SK-N-SH (cell line): ENCODE results near the gene UBTD1. TPM values are rescaled to one million over a fixed set of nuclear protein-coding genes. Genes with fewer than 3 reads are reported as not detected.

Experiments used
- CTCF ChIA-PET: fragments of 300-600, 350-600 bp; formaldehyde crosslinking; extraction: SDS; loops from one replicate; lab custom pipeline; 2021; lab: Yijun Ruan, JAX
- POLR2A ChIA-PET: fragments of 350-600 bp; sonication (Branson Sonifier 250); formaldehyde crosslinking; extraction: SDS; loops from one replicate; lab custom pipeline; 2020; ENCODE audit warnings: antibody characterized with exemption, inconsistent platforms; lab: Yijun Ruan, JAX
- DNase-seq: peaks from one replicate; pipeline ENCODE4 v3.0.0; 2012
- H2AFZ ChIP-seq: fragments of 200-600 bp; sonication (generic); 2 replicates; pipeline ENCODE4 v1.8.1; 2016; ENCODE audit warnings: antibody characterized with exemption, mild to moderate bottlenecking, low read depth
- H3F3A ChIP-seq: fragments of 200-600 bp; sonication (generic); replicated peaks from 2 replicates; pipeline ENCODE3; 2016; ENCODE audit warnings: antibody characterized with exemption, mild to moderate bottlenecking; ENCODE audit not compliant: insufficient read depth
- H3K27ac ChIP-seq, 2 experiments: fragments of 200-500 bp in 1 of 2; fragments of 200-600 bp in 1 of 2; sonication (Bioruptor generic) in 1 of 2; sonication (generic), shearing (Covaris generic) in 1 of 2; 2 replicates each; pipeline versions ENCODE4 v1.5.1 to v1.6.1; 2014 to 2016; ENCODE audit warnings: low read depth in 2 of 2, inconsistent platforms in 1 of 2, low read length in 1 of 2, mild to moderate bottlenecking in 1 of 2, mixed read lengths in 1 of 2
- H3K27me3 ChIP-seq: fragments of 200-600 bp; sonication (generic), shearing (Covaris generic); 2 replicates; pipeline ENCODE4 v1.6.1; 2016; ENCODE audit warnings: mixed run types; ENCODE audit not compliant: insufficient read depth
- H3K36me3 ChIP-seq, 2 experiments: fragments of 200-500 bp in 1 of 2; fragments of 200-600 bp in 1 of 2; sonication (Bioruptor generic) in 1 of 2; sonication (generic) in 1 of 2; replicated peaks in 1 of 2; 2 replicates each; pipeline versions ENCODE3 to v1.5.1; 2014 to 2016; ENCODE audit warnings: low read length in 1 of 2, mild to moderate bottlenecking in 1 of 2; ENCODE audit not compliant: insufficient read depth in 2 of 2, control insufficient read depth in 1 of 2
- H3K4me1 ChIP-seq, 2 experiments: fragments of 200-500 bp in 1 of 2; fragments of 200-600 bp in 1 of 2; sonication (Bioruptor generic) in 1 of 2; sonication (generic), shearing (Covaris generic) in 1 of 2; 2 replicates each; pipeline versions ENCODE4 v1.5.1 to v1.6.1; 2014 to 2016; ENCODE audit warnings: low read depth in 1 of 2, low read length in 1 of 2, mixed run types in 1 of 2; ENCODE audit not compliant: insufficient read depth in 2 of 2, control insufficient read depth in 1 of 2
- H3K4me2 ChIP-seq: fragments of 200-600 bp; sonication (generic), shearing (Covaris generic); 2 replicates; pipeline ENCODE4 v1.6.1; 2017; ENCODE audit warnings: mixed run types
- H3K4me3 ChIP-seq, 2 experiments: fragments of 200-500 bp in 1 of 2; fragments of 200-600 bp in 1 of 2; sonication (Bioruptor generic) in 1 of 2; sonication (generic), shearing (Covaris generic) in 1 of 2; 2 replicates each; pipeline versions ENCODE4 v1.5.1 to v1.8.1; 2014 to 2016; ENCODE audit warnings: low read depth in 2 of 2, inconsistent platforms in 1 of 2, low read length in 1 of 2, mild to moderate bottlenecking in 1 of 2, mixed read lengths in 1 of 2, moderate library complexity in 1 of 2
- H3K79me2 ChIP-seq: fragments of 200-600 bp; sonication (generic); 2 replicates; pipeline ENCODE4 v1.8.1; 2017; ENCODE audit warnings: mild to moderate bottlenecking; ENCODE audit not compliant: insufficient read depth
- H3K9ac ChIP-seq: fragments of 200-600 bp; sonication (generic); 2 replicates; pipeline ENCODE4 v1.6.1; 2017; ENCODE audit warnings: mixed run types
- H3K9me2 ChIP-seq: fragments of 200-600 bp; sonication (generic); 2 replicates; pipeline ENCODE4 v1.6.1; 2017; ENCODE audit warnings: mixed run types
- H3K9me3 ChIP-seq: fragments of 200-600 bp; sonication (generic); 2 replicates; pipeline ENCODE4 v1.6.1; 2017; ENCODE audit warnings: mixed run types, mild to moderate bottlenecking, moderate library complexity
- H4K20me1 ChIP-seq: fragments of 200-600 bp; sonication (generic); 2 replicates; pipeline ENCODE4 v1.6.1; 2017; ENCODE audit warnings: mild to moderate bottlenecking, mixed run types; ENCODE audit not compliant: insufficient read depth
- GABPA ChIP-seq: IDR thresholded peaks from 2 replicates; pipeline ENCODE4 v1.4.0; 2012; ENCODE audit warnings: low read depth, mild to moderate bottlenecking
- GATA2 ChIP-seq: sonication (generic); formaldehyde crosslinking; IDR thresholded peaks from 2 replicates; pipeline ENCODE4 v1.5.0; 2020; ENCODE audit warnings: mild to moderate bottlenecking, missing genetic modification reagents
- JUND ChIP-seq: IDR thresholded peaks from 2 replicates; pipeline ENCODE4 v1.4.0; 2012
- MEF2A ChIP-seq: IDR thresholded peaks from 2 replicates; pipeline ENCODE4 v1.4.0; 2012; ENCODE audit warnings: low read depth, borderline replicate concordance
- MXI1 ChIP-seq: IDR thresholded peaks from 2 replicates; pipeline ENCODE4 v1.6.1; 2012; ENCODE audit warnings: mild to moderate bottlenecking, low read depth, low read length, improper control_type of control experiment
- NRF1 ChIP-seq: IDR thresholded peaks from 2 replicates; pipeline ENCODE4 v1.6.1; 2012; ENCODE audit warnings: low read depth, mild to moderate bottlenecking, low read length
- POLR2AphosphoS5 ChIP-seq: IDR thresholded peaks from 2 replicates; pipeline ENCODE4 v1.6.1; 2012; ENCODE audit warnings: low read depth, low read length
- RFX5 ChIP-seq: IDR thresholded peaks from 2 replicates; pipeline ENCODE4 v1.6.1; 2012; ENCODE audit warnings: mild to moderate bottlenecking, improper control_type of control experiment, low read length
- TAF1 ChIP-seq: IDR thresholded peaks from 2 replicates; pipeline ENCODE4 v1.6.1; 2012; ENCODE audit warnings: low read depth, mild to moderate bottlenecking, low read length, moderate library complexity, borderline replicate concordance
- YY1 ChIP-seq: IDR thresholded peaks from 2 replicates; pipeline ENCODE4 v1.4.0; 2012; ENCODE audit warnings: low read depth, mild to moderate bottlenecking
- WGBS: methylation state at CpG from one replicate; pipeline ENCODE4 v1.1.6; 2017; ENCODE audit warnings: low lambda C conversion rate; 5-methylcytosine and 5-hydroxymethylcytosine counted together
- polyA plus RNA-seq, 3 experiments: library from polyadenylated mRNA; depleted of rRNA; stranded (reverse); fragments of >200 nt; gene quantifications; 2 replicates each; pipeline ENCODE4 v1.2.3, GENCODE V29; 2012
- TF ChIP-seq, protein P1 (sequence below): IDR thresholded peaks from 2 replicates; pipeline ENCODE4 v1.4.0; 2012; ENCODE audit warnings: low read depth, borderline replicate concordance
- TF ChIP-seq, protein P2 (sequence below): fragments of 150-350 bp; IDR thresholded peaks from 2 replicates; pipeline ENCODE4 v1.6.1; 2017; ENCODE audit warnings: antibody characterized with exemption, low read length, low read depth, borderline replicate concordance

Gene UBTD1
- polyA plus RNA-seq, 1 of the 3 experiments (the other 2 are of a cell fraction), result 38.8 TPM

DNA sequence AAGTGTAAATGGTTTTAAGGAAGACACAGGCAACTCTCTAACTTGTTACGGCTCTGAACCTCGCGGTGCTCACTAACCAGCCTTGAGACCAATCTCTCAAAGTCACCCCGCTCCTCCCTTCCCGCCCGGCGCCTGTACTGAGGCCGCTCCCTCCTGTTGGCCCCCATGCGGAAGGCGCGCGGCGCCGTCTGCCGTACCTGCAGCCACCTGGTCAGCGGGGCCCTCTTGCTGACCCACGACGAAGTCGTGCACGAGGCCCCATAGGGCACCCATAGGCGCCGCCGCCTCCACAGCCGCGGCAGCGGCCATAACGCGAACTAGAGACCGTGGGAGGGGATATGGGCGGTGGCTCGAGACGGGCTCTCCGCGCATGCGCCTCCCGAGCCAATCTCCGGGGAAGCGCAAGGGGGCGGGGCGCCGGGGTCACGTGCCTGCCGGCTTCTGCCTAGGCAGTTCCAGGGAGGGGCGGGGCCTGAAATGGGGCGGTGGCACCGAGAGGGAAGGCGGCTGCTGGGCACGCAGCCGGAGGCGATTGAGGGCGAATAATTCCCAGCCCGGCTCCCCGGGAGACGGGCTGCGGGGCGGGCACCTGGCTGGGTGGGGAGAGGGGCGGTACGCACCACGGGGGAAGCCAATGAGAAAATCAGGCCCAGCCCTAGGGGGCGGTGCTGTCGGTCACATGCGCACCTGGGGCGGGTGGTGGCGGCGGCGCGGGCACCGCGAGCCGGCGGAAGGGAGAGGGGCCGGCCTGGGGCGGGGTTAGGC lies 466 bp upstream of the UBTD1 start, which contains the start of gene MMS19:
MMS19 (minus strand) TSS at position 347 of the 765 bp plus-strand sequence; CDS start at position 309, 38 bp downstream.
- Histone ChIP-seq H3K79me2 (peaks cover 92% of the 10 kb centered on the region), H3K27ac (peak within 1 kb of the TSS; percentile 89), H4K20me1 (peaks cover 71% of the 10 kb centered on the region), H3K4me1 (peaks cover 14 to 16% of the 10 kb centered on the region in 2 experiments; a peak in 3 of 4 replicates), H3F3A (peaks cover 10% of the 10 kb centered on the region), H3K4me3 (peak within 1 kb of the TSS; percentile 93 to 98), H3K9me3 (no peaks in the 10 kb centered on the region), H3K9me2 (no peaks in the 10 kb centered on the region), H3K4me2 (peak within 1 kb of the TSS; percentile 96), H3K27me3 (no peaks in the 10 kb centered on the region), H3K9ac (peak within 1 kb of the TSS; percentile 92), H2AFZ (peak within 1 kb of the TSS; percentile 80), H3K36me3 (peaks cover 0 to 12% of the 10 kb centered on the region in 2 experiments)
- WGBS, result 1% methylated on average over 31 of the region's 73 CpGs
- TF ChIP-seq, protein P1, sequence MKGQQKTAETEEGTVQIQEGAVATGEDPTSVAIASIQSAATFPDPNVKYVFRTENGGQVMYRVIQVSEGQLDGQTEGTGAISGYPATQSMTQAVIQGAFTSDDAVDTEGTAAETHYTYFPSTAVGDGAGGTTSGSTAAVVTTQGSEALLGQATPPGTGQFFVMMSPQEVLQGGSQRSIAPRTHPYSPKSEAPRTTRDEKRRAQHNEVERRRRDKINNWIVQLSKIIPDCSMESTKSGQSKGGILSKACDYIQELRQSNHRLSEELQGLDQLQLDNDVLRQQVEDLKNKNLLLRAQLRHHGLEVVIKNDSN, result peak; percentile 95
- TF ChIP-seq, protein P2, sequence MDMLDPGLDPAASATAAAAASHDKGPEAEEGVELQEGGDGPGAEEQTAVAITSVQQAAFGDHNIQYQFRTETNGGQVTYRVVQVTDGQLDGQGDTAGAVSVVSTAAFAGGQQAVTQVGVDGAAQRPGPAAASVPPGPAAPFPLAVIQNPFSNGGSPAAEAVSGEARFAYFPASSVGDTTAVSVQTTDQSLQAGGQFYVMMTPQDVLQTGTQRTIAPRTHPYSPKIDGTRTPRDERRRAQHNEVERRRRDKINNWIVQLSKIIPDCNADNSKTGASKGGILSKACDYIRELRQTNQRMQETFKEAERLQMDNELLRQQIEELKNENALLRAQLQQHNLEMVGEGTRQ, result peak; percentile 57
- peak; percentile 92 for TF ChIP-seq YY1
- peak; percentile 53; the same call in 1 of the 2 replicates for TF ChIP-seq RFX5
- TF ChIP-seq POLR2AphosphoS5, result peak; percentile 64; the same call in 1 of the 2 replicates
- TF ChIP-seq MEF2A, result no peak
- TF ChIP-seq TAF1, result peak; percentile 88
- TF ChIP-seq JUND, result no peak
- peak; percentile 63; the same call in 1 of the 2 replicates for TF ChIP-seq MXI1
- TF ChIP-seq NRF1, result peak; percentile 85
- ChIA-PET POLR2A (interaction anchor here (1.2 to 1.3 kb wide), 2 partner anchors 52 to 55 kb away, joined by 3 to 5 read pairs; no protein-coding TSS in a partner anchor), CTCF (interaction anchor here (1.0 to 1.8 kb wide), 3 partner anchors 37 to 184 kb away, joined by 3 to 8 read pairs (median 3); partner anchors contain the start of gene ANKRD2)
- DNase-seq, result peak; percentile 99

DNA sequence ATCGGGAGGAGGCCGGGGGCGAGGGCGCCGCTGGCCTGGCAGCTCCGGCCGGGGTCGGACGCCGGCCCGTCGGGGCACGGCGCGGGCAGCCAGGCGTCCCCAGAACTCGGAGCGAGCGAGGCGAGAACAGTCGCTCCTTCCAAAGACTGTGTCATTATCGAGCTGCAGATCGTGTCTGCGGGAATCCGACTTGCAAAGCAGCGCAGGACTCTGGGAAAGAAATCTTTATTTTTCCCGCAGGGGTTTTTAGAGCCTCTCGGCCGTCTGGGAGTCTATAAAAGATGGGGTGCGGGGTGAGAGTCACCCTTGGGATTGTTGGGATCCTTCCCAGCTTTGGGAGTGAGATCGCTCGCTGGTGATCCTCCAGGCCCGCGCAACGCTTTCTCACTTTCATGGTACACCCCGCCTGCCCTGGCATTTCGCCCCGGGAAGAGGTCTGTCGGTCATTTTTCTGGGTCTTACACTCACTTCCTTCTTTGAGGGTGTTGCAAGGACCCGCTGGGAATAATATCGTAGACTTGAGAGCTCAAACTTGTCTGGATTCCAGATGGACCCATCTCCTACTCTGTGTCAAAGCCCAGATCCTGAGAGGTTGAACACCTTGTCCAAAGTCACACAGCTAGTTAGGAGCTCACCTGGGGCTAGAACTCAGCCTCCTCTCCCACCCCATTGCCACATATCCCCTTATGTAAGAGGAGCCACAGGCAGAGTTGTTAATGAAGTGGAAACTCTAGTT lies 1.0 kb downstream of the UBTD1 start:
- Histone ChIP-seq H4K20me1 (peaks cover 66% of the 10 kb centered on the region), H3K9me2 (no peaks in the 10 kb centered on the region), H3K4me3 (peak overlapping the region; percentile 87 to 93), H3K36me3 (peaks cover 0 to 7% of the 10 kb centered on the region in 2 experiments), H3K4me2 (peak overlapping the region; percentile 89), H3F3A (peaks cover 10% of the 10 kb centered on the region), H3K9me3 (no peaks in the 10 kb centered on the region), H3K27me3 (no peaks in the 10 kb centered on the region), H3K4me1 (peaks cover 13 to 16% of the 10 kb centered on the region in 2 experiments; a peak in 3 of 4 replicates), H2AFZ (peak overlapping the region; percentile 80; the same call in 1 of the 2 replicates), H3K27ac (peak overlapping the region; percentile 64 to 89), H3K9ac (peak overlapping the region; percentile 84), H3K79me2 (peaks cover 92% of the 10 kb centered on the region)
- TF ChIP-seq GATA2 (CRISPR knock-in tag), result no peak
- no peak for TF ChIP-seq GABPA
- 0 out of 2 replicates have a peak, but pooled peaks have one; percentile 23 for TF ChIP-seq TAF1
- ChIA-PET CTCF (interaction anchor here (1.0 to 2.0 kb wide), 6 partner anchors 19 to 183 kb away, joined by 3 to 13 read pairs (median 4); partner anchors contain the start of gene ANKRD2), POLR2A (interaction anchor here (1.2 to 1.4 kb wide), 3 partner anchors 12 to 53 kb away, joined by 3 to 5 read pairs (median 4); no protein-coding TSS in a partner anchor)
- DNase-seq, result peak; percentile 39
- WGBS, result 14% methylated on average over 29 of the region's 41 CpGs
